Panc1 (cell line): ENCODE results near the gene FLVCR2.

Source experiments
- POLR2AphosphoS5 ChIP-seq: IDR thresholded peaks from 2 replicates; pipeline ENCODE4 v1.6.1; 2012; ENCODE audit warnings: mild to moderate bottlenecking, low read depth, low read length, moderate library complexity
- TF ChIP-seq, protein P1 (sequence below): fragments of 450-650 bp; IDR thresholded peaks from 2 replicates; pipeline ENCODE4 v1.5.1; 2017; ENCODE audit warnings: mild to moderate bottlenecking

DNA sequence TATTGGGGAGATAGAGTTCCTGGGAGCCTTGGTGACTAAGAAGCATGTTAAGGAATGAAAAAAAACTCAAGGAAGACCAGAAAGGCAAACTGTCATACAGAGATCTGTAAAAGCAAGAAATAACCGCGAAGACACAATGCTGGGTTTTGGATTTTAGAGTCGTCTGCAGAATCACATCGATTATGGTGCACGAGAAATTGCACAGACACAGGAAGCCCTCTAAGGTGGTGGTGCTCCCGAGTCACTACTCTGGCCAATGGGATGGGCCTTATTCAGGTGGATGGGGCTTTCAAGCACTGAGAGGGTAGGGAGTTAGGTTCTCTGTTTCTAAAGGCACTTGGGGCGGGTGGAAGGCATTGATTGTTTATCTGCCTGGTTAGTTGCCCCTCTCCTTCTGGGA lies 10.3 kb upstream of the FLVCR2 start:
- TF ChIP-seq, protein P1, sequence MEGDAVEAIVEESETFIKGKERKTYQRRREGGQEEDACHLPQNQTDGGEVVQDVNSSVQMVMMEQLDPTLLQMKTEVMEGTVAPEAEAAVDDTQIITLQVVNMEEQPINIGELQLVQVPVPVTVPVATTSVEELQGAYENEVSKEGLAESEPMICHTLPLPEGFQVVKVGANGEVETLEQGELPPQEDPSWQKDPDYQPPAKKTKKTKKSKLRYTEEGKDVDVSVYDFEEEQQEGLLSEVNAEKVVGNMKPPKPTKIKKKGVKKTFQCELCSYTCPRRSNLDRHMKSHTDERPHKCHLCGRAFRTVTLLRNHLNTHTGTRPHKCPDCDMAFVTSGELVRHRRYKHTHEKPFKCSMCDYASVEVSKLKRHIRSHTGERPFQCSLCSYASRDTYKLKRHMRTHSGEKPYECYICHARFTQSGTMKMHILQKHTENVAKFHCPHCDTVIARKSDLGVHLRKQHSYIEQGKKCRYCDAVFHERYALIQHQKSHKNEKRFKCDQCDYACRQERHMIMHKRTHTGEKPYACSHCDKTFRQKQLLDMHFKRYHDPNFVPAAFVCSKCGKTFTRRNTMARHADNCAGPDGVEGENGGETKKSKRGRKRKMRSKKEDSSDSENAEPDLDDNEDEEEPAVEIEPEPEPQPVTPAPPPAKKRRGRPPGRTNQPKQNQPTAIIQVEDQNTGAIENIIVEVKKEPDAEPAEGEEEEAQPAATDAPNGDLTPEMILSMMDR = no peak
- TF ChIP-seq POLR2AphosphoS5 = no peak
